Stimulated activated CD8-positive, alpha-beta memory T cell treated with anti-CD3 and anti-CD28 coated beads, Interleukin-15, amount 100 ng/mL, for 48 hours (primary cell): ENCODE results near the gene NLRP1.

Source experiments
- DNase-seq, 2 donors: peaks; one replicate each; pipeline ENCODE4 v3.0.0-alpha.2; 2020; ENCODE audit warnings: low read depth in 2 of 2

The NLRP1 gene

GRCh38 chr17:5478992-5479391, 105.3 kb downstream of the NLRP1 start:
- no peak for DNase-seq

- DNase-seq, result no peak
Measured at GRCh38 chr17:5473906-5474305, 110.4 kb downstream of the NLRP1 start.

- no peak for DNase-seq
Measured at GRCh38 chr17:5472511-5472910, 111.8 kb downstream of the NLRP1 start.

- no peak for DNase-seq
Measured at GRCh38 chr17:5468075-5468473, 116.2 kb downstream of the NLRP1 start.

GRCh38 chr17:5467416-5467815, 116.9 kb downstream of the NLRP1 start:
- DNase-seq, result no peak

GRCh38 chr17:5466295-5466694, 118.0 kb downstream of the NLRP1 start:
- DNase-seq, result no peak

- DNase-seq, result no peak
Measured at GRCh38 chr17:5464717-5465507, 119.4 kb downstream of the NLRP1 start.
